ENCODE data around the gene GNPDA1.
"Not testable (repeated sequence)": the region's sequence is repeated elsewhere in the genome, so short reads cannot be mapped to it uniquely, and the experiment has no call there.

The GNPDA1 gene

DNA sequence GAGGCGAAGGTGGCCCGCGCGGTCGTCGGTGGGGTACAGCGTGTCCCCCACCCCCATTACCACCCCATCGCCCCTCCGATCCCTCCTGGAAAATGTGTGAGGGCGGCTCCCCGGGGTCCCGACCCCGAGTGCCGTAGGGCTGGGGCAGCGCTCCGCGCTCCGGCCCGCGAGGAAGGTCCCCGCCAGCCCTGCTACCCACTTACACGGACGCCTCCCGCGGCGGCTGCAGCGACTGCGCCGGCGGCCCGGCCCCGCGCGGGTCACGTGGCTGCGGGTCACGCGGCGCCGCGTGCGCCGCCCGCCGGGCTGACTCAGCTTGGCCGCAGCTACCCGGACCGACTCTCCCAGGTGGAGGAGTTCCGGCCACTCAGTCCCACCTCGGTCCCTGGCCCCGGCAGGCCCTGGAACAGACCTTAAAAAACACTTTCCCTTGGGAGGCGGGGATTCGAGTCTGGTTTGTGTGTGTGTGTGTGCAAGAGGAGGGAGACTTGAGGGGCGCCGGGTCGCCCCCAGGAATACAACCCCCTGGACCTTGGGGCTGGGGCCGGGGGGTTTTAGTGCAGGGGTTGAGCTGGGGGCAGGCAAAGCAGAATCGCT lies at the start of gene GNPDA1:
TSS of gene GNPDA1 (minus strand) at position 236 of the 597 bp plus-strand sequence. CDS start 992 bp downstream, outside the sequence.
- DNase-seq, result peak; percentile 56

DNA sequence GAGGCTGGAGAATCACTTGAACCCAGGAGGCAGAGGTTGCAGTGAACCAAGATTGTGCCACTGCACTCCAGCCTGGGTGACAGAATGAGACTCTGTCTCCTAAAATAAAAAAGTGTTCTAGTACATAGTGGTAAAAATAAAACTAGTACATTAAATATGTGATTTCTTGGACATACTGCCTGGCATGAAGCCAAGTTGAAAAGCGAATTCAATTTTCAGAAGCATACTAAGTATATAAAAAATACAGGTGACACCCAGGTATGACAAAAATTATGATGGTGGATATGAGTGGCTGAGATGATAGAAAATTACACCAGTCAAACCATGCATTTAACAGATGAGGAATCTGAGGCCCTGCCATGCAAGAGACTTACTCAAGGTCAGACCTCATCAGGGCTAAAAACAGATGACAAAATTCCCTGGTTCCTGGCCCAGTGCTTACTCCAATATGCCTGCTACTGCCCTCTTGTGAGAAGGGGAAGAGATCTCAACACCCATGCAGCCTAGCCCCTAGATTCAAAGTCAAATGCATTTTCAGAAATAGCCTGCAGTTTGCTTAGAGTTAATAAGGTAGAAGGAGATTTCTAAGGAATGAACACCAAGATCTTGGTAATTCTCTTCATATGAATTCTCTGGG lies 46.6 kb upstream of the GNPDA1 start:
- no peak for DNase-seq

DNA sequence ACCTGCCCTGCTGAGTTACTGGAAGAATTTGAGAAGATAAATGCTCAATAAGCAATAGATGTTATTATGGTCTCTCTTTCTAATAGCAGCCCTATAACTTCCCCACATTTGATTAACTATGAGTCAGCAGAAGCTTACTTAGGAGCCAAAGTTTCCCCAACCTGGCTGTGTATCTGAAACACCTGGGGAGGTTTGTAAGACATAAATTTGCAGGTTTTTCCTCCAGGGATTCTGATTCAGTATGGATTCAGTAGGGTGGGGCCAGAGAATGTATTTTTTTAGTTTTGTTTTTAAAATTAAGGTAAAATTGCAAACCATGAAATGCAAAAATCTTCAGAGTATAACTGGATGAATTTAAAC lies 44.9 kb upstream of the GNPDA1 start:
- DNase-seq, result no peak

DNA sequence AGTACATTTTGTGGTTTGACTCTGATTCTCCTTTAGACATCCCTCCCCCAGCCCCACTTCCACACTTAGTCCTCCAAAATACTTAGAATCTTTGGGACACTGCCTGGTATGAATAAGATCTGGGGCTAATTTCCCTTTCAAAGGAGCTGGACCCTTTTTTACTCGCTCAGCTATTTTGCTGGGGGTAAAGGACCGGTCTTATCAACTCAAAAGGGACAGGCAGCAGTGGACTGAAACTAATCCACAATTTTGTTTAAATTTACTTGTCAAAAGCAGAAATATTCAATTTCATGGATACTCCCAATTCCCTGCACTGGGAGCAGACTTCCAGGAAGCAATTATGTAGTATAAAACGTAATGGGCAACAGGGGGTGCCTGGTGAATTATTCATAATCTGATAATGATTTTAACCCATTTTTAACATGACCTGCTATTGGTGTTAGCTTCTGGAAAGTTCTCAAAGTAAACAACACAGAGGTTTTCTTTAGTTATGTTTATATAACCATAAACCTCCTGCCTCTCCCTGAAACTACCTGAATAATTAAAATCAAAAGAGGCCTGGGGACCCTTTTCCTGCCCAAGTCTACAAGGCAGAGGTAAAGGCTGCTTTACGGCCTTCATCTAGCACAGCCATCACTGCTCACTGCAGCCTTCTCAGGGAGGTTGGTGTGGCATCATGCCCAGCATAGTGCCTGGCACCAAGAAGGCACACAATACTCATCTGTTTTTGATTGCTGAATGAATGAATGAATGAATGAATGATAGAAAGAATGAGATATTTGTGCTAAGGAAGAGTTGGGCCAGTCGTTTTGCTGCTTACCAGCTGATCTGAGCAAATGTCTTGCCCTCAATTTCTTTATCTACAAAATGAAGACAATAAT lies 44.2 kb upstream of the GNPDA1 start:
- DNase-seq, result no peak

DNA sequence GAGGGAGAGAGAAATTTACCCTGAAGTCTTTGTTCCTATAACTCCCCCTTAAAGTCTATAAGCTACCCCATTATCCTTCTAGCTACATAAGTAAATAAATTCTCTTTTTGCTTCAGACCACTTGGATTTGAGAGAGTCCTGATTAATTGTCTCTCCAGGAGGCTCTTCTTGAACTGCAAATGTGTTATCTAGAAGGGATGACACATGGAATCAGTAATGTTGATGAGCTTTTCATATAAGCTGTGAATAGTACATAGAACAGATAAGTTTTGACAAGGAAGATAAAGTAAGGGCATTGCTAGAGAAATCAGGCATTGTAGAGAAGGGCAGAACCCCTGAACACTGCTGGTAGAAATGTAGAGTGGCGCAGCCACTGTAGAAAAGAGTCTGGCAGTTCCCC lies 42.5 kb upstream of the GNPDA1 start:
- no peak for DNase-seq

DNA sequence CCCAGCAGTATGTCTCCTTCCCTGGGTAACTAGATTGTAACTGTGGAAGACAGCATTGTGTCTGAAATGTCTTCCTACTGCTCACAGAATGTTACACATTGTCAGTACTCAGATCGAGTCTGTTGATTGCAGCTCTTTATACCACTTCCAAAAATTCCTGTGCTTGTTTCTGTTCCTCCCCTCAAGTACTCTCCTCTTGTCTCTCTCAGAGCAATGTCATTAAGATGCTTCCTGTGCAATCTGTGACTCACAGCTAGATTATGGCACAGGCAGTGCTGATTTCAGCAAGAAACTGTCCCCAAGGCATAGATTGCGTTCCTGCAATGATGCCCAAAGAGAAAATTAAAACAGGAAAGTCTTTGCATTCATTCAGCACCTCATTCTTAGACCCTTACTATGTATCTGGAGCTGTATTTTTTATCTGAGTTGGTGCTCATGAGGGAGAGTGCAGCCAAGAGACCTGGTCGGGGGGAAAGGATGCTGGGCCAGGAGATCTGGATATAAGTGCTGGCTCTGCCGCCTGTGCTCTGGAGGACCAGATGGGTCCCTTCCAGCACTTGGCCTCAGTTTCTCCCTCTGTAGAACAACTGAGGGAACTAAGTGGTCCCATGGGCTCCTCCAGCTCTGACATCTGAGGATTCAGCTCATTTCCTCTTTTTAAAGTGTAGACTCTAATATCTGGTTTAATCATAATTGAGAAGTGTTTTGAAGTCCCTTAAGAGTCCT lies 40.8 kb upstream of the GNPDA1 start:
- no peak for DNase-seq

DNA sequence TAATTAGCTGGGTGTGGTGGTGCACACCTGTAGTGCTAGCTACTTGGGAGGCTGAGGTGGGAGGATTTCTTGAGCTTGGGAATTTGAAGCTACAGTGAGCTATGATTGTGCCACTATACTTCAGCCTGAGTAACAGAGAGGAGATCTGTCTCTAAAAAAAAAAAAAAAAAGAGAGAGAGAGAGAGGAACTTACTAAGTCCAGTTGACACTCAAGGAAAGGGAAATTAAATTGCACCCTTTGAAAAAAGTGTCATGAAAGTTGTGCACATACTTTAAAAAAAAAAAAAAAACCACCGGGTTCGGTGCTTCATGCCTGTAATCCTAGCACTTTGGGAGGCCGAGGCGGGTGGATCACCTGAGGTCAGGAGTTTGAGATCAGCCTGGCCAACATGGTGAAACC lies 39.2 kb upstream of the GNPDA1 start:
- DNase-seq, result not testable (repeated sequence)

DNA sequence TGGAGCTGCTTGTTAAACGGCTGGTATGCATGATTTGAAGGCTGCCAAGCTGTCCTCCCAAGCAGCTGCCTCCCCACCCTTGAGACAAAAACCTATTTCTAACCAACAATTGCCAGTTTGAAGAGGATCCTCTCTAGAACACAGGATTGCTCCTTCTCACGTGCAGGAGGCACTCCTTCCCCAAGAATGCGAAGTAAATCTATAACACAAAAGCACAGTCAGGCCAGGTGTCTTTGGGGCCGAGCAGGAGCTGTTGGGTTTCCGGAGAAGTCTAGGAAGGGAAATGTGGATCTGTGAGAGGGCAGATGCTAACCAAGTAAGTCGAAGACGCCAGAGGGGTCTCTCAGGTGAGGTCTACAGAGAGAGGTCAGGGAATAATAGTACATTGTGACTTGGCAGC lies 35.4 kb upstream of the GNPDA1 start:
- no peak for DNase-seq

DNA sequence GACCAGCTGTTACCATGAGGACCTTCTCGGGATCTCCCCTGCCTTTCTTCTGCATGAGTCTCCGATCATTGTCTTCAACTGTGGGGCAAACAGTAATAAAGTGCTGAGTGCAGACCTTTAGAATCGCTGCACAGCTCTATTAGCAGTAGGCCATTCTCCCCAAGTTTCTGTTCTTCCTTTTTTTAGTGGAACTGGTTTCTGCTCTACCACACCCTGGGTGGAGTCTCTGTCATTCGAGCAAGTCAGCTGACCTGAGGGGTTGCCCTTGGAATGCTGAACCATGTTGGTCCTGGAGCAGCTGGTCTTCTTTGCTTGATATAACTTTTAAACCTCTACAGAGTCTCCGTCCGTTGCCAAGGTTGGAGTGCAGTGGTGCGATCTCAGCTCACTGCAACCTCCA lies 33.4 kb upstream of the GNPDA1 start:
- no peak for DNase-seq

DNA sequence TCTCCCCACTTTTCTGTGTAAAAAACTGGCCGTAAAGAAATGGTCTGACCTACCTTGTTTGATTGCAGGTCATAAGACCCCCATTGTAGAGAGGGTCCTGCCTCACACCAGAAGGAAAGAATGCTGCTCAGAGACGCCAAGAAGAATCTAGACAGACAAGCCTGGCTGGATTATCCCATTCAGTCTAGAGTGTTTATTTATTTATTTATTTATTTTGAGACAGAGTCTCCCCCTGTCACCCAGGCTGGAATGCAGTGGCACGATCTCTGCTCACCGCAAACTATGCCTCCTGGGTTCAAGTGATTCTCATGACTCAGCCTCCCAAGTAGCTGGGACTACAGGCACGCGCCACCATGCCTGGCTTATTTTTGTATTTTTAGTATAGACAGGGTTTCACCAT lies 28.1 kb upstream of the GNPDA1 start:
- not testable (repeated sequence) for DNase-seq

DNA sequence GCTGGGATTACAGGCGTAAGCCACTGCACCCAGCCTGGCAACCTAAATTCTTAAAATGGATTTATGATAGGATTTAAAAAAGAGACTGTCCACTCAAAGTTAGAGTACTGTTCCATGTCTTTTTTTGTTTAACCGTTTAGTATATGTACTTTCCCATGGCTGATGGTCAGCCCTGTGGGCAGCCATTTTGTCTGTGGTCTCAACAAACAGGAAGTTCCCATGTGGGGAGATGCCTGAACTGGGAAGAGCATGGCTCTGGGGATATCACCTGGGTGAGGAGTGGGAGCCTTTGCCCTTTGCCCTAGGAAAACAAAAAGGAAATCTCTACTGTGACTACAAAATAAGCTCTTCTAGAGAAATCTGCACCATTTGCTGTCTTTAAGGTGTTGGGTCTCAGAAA lies 27.5 kb upstream of the GNPDA1 start:
- DNase-seq, result no peak

DNA sequence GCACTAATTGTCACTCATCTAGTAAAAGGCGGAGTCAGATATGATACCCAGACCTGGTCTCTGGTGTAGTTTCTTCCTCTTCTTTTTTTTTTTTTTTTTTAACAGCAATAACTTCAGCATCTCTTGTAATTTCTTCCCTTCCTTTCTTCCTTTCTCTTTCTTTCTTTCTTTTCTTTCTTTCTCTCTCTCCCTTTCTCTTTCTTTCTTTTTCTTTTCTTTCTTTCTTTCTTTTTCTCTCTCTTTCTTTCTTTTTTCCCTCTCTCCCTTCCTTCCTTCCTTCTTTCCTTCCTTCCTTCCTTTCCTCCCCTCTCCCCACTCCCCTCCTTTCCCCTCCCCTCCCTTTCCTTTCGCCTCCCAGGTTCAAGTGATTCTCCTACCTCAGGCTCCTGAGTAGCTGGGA lies 25.9 kb upstream of the GNPDA1 start:
- no peak for DNase-seq

DNA sequence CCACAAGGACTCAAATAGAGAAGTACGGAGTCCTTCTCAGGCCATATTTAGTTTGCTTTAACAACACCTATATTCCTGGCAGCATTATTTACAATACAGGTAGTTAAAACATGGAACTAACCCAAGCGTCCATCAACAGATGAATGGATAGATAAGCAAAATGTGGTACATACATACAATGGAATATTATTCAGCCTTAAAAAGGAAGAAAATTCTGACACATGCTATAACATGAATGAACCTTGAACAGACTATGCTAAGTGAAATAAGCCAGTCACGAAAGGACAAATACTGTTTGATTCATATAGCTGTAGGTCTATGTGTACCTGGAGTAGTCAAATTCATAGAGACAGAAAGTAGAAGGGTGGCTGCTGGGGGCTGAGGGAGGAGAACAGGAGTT lies 24.8 kb upstream of the GNPDA1 start:
- DNase-seq, result not testable (repeated sequence)

DNA sequence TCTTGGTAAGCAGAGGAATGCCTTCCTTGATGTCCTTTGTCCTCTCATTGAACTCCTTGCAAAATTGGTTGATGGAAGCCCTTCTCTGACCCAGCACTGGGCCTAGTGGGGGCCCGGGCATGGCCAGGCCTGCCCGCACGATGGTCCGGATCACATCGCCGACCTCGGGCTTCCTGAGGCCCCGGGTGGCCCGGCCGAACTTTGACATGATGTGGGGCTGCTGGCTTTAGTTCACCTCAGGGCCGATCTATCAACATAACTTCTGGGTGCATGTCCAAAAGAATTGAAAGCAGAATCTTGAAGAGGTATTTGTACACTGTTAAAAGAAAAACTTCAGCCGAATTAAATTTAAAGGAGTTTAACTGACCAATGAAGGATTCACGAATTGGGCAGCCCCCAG lies 24.1 kb upstream of the GNPDA1 start:
- no peak for DNase-seq

DNA sequence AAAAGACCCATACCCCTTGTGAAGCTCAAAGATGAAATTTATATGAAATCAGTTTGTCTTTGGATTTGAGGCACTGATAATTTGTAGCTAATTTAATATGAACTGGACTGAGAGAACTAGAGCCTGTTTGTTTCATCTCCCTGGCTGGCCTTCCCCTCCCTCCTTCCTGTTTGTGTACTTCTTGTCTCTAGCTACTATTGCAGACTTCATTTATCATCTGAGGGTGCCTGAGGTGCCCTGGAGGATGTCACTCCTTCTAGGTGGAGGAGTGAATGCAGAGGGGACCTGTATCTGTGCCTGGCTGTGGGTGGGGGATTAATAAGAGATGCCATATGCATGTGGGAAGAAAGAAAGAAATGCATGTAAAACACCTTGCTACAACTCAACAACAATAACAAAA lies 22.2 kb upstream of the GNPDA1 start:
- no peak for DNase-seq

DNA sequence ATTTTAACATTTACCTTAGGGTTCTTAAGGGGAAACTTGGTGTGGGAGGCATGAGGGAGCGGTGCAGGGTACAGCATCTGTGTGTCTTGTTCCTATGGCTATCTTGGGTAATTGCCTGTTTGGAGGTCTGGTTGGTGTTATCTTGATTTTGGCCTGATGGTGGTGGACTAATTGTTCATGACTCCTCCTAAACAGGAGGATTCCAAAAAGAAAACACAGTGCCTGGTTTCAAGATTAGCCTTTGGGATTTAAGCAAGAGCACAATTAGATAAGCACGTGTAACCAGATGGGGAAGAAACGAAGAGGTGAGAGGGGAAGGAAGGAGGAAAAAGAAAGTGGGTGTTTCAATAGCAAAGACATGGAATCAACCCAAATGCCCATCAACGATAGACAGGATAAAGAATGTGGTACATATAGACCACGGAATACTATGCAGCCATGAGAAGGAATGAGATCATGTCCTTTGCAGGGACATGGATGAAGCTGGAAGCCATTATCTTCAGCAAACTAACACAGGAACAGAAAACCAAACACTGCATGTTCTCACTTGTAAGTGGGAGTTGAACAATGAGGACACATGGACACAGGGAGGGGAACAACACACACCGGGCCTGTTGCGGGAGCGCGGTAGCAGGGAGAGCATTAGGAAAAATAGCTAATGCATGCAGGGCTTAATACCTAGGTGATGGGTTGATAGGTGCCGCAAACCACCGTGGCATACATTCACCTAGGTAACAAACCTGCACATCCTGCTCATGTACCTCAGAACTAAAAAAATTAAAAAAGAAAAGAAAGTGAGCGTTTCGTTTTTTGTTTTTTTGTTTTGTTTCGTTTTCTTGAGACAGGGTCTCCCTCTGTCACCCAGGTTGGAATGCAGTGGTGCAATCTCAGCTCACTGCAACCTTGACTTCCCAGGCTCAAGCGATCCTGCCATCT lies 21.1 kb upstream of the GNPDA1 start:
- not testable (repeated sequence) for DNase-seq

DNA sequence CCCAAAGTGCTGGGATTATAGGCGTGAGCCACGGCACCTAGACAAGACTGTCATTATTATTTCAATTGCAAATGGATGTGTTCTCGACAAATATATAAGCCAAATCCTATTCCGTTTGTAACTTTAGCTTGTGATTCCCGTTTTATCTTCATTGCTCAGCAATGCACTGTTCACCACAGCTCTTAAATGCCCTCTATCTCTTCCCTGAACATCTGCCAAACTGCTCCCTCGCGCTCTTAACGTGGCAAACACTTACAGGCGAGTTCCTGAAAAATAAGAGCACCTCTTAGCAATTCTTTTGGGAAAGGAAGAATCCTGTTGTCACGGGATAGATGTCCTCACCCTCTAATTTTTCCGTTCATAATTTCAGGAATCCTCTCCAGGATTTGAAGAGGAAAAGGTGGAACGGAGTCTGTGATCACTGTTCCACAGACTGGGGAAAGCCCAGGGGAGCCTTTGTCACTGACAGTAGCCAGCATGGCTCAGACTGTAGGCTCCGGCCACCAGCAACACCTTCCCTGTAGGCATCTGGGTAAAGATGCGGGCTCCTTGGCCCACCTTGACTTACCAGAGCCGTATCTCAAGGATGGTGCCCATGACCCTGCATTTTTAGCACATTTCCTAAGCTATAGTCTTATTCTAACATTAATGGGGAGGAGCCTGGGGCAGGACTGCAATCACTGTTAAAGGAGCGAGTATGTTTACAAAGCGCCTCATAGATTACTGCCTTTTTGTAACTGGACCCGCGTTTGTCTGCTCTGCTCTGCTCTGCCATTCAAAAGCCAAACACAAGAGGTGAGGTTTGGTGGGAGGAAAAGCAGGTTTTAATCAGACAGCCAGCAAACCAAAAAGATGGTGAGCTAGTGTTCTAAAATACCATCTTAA lies 20.2 kb upstream of the GNPDA1 start:
- DNase-seq, result no peak

DNA sequence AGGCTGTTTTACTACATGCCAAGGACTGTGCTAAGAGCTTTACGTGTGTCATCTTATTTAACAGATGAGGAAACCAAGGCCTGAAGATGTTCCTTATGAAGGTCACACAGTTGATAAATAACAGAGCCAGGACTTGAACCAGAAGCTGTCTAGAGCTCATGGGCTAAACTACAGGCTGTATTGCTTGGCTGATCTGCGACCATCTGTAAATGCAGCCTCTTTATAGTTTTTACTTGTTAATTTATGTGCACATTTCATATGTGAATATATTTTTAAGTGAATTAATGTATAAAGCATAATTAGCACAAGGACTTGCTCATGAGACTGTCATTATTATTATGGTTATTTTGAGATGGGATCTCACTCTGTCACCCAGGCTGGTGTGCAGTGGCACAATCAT lies 19.3 kb upstream of the GNPDA1 start:
- no peak for DNase-seq

DNA sequence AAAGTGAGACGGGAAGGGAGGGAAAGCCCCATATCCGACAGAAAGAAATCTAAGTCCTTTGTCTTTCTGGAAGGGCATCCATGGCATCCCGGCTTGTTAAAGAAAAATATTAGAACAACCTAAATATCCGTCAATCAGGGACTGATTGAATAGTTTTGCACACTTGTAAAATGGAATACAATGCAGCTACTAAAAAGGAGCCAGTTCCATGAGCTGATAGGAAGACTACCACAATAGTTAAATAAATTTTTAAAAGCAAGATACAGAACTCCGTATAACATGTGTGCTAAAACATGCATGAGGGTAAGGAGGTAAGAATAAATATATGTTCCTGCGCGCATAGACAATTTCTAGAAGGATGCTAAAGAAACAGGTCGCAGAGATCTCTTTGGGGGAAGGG lies 12.8 kb upstream of the GNPDA1 start:
- DNase-seq, result no peak

DNA sequence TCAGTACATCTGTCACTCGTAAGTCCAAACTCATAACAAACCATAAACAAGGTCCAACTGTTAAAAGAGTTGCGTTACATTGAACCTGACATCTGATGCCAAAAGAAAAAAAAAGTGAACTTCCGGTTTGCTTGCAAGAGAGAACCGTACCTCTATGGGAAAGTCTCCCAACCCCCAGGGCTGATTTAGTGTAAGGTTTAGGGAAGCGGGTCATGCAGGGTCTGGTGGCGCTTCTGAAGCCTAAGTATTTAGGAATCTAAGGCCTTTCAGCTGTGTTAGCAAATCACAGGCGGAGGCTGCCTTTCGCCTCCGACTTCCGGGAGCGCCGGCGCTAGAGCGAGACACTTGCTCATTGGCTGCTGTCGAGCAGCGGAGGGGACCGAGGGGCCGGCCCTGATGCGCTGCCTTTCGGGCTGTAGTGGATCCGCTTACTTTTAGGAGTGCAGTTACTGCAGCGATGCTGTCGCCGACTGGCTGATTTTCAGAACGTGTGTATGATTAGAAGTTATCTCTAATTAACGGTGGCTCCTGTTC lies 12.0 kb upstream of the GNPDA1 start:
- peak; percentile 82 for DNase-seq

DNA sequence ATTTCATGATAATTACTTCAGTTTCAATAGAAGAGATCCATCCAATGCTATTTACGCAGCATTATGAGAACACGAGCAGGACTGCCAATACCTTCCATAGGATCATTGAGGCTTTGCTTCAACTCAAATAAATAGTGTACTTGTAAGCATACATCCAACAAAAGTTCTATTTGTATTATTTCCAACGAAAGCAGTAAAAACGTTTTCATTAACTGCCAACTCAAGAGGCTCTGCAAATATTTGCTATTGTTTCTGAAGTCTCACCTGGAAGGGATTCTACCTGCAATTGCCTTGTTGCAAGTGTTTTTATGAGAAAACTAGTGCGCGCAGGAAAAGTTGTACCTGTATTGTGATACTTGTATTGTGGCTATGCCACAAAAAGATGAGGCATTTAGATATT lies 11.0 kb upstream of the GNPDA1 start:
- no peak for DNase-seq
